Suppressor macrophage treated with lipopolysaccharide for 4 hours (primary cell): ENCODE results near the gene ENKUR.
"Not testable (repeated sequence)": the region's sequence is repeated elsewhere in the genome, so short reads cannot be mapped to it uniquely, and the experiment has no call there.

Source experiments
- DNase-seq: peaks from one replicate; pipeline ENCODE4 v3.0.0-alpha.2; 2020

ENKUR gene

GRCh38 chr10:24969841-24970281 is 46.1 kb downstream of the ENKUR start:
- no peak for DNase-seq

GRCh38 chr10:24968951-24969350 is 47.0 kb downstream of the ENKUR start:
- DNase-seq: not testable (repeated sequence)

- no peak for DNase-seq
Measured at GRCh38 chr10:24968349-24968748, 47.6 kb downstream of the ENKUR start.

- no peak for DNase-seq
Measured at GRCh38 chr10:24966962-24967481, 48.9 kb downstream of the ENKUR start.

GRCh38 chr10:24965051-24965450 is 50.9 kb downstream of the ENKUR start:
- no peak for DNase-seq

- DNase-seq: no peak
Measured at GRCh38 chr10:24963521-24964041, 52.4 kb downstream of the ENKUR start.

- DNase-seq: no peak
Measured at GRCh38 chr10:24962995-24963394, 53.0 kb downstream of the ENKUR start.

- DNase-seq: no peak
Measured at GRCh38 chr10:24961582-24961981, 54.4 kb downstream of the ENKUR start.

GRCh38 chr10:24959382-24959730 is 56.6 kb downstream of the ENKUR start:
- DNase-seq: no peak

GRCh38 chr10:24958721-24959381 is 57.1 kb downstream of the ENKUR start:
- DNase-seq: no peak

- peak; percentile 67 for DNase-seq
Measured at GRCh38 chr10:24958091-24958720, 57.8 kb downstream of the ENKUR start.

- DNase-seq: not testable (repeated sequence)
Measured at GRCh38 chr10:24957624-24958051, 58.3 kb downstream of the ENKUR start.

- DNase-seq: no peak
Measured at GRCh38 chr10:24953675-24954074, 62.3 kb downstream of the ENKUR start.

- DNase-seq: peak; percentile 21
Measured at GRCh38 chr10:24952707-24953645, 63.0 kb downstream of the ENKUR start.

- DNase-seq: peak; percentile 5
Measured at GRCh38 chr10:24952143-24952706, 63.7 kb downstream of the ENKUR start, which contains the start of gene PRTFDC1. TSS of gene PRTFDC1 (minus strand) at chr10:24952606. CDS start at chr10:24952575, 31 bp downstream.

GRCh38 chr10:24951201-24952142 is 64.5 kb downstream of the ENKUR start:
- DNase-seq: no peak

- DNase-seq: no peak
Measured at GRCh38 chr10:24950439-24950838, 65.5 kb downstream of the ENKUR start.

GRCh38 chr10:24949616-24950015 is 66.3 kb downstream of the ENKUR start:
- DNase-seq: no peak

GRCh38 chr10:24947304-24948097 is 68.5 kb downstream of the ENKUR start:
- DNase-seq: peak; percentile 41

- DNase-seq: no peak
Measured at GRCh38 chr10:24944512-24945255, 71.3 kb downstream of the ENKUR start.
